PC-9 (cell line): ENCODE measurements around the gene EGFR.

Experiments
- EZH2 ChIP-seq: fragments of 200-600 bp; sonication (generic); IDR thresholded peaks from 2 replicates; pipeline ENCODE4 v1.8.0; 2017; ENCODE audit warnings: antibody characterized with exemption, low read depth
- TF ChIP-seq, protein P1 (sequence below): fragments of 200-600 bp; sonication (generic); conservative IDR thresholded peaks from 2 replicates; pipeline ENCODE4 v1.6.1; 2017; ENCODE audit warnings: mixed run types, antibody characterized with exemption, mild to moderate bottlenecking, moderate library complexity

DNA sequence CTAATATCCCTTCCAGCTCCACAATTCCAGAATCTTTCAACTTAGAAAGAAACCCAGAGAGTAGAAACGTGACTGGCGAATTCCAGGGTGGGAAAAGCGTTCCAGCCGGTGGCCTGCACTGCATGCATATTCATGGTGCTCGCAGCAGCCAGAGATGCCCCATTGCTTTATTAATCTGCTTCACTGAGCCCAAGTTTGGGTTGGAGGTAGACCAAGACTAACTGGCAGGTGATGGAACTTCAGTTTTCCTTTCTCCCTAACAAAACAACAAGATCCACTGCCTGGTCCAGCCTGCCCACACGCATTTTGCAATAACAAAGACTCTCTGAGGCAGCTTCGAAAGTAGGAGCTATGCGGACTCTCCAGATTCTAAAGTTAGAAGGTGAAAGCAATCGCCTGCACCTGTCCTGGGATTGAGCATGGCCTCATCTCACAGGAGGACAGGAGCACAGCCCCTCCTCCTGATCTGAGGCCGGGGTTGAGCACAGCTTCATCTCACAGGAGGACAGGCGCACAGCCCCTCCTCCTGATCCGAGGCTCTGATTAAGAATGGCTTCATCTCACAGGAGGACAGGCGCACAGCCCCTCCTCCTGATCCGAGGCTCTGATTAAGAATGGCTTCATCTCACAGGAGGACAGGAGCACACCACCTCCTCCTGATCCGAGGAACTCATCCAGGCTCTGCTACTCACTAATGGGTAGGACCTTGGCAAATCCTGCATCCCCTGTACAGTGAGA is 218.5 kb downstream of the EGFR start:
- TF ChIP-seq, protein P1, sequence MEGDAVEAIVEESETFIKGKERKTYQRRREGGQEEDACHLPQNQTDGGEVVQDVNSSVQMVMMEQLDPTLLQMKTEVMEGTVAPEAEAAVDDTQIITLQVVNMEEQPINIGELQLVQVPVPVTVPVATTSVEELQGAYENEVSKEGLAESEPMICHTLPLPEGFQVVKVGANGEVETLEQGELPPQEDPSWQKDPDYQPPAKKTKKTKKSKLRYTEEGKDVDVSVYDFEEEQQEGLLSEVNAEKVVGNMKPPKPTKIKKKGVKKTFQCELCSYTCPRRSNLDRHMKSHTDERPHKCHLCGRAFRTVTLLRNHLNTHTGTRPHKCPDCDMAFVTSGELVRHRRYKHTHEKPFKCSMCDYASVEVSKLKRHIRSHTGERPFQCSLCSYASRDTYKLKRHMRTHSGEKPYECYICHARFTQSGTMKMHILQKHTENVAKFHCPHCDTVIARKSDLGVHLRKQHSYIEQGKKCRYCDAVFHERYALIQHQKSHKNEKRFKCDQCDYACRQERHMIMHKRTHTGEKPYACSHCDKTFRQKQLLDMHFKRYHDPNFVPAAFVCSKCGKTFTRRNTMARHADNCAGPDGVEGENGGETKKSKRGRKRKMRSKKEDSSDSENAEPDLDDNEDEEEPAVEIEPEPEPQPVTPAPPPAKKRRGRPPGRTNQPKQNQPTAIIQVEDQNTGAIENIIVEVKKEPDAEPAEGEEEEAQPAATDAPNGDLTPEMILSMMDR: no peak
- TF ChIP-seq EZH2: no peak
